HG03342 (cell line): ENCODE data around the gene SASH1.

Experiments used
- ATAC-seq: cut with Tn5 transposase; IDR thresholded peaks from one replicate; pipeline ENCODE4 v1.9.1; 2021; ENCODE audit warnings: mild to moderate bottlenecking, moderate library complexity; ENCODE audit not compliant: unreplicated experiment

Gene SASH1

DNA sequence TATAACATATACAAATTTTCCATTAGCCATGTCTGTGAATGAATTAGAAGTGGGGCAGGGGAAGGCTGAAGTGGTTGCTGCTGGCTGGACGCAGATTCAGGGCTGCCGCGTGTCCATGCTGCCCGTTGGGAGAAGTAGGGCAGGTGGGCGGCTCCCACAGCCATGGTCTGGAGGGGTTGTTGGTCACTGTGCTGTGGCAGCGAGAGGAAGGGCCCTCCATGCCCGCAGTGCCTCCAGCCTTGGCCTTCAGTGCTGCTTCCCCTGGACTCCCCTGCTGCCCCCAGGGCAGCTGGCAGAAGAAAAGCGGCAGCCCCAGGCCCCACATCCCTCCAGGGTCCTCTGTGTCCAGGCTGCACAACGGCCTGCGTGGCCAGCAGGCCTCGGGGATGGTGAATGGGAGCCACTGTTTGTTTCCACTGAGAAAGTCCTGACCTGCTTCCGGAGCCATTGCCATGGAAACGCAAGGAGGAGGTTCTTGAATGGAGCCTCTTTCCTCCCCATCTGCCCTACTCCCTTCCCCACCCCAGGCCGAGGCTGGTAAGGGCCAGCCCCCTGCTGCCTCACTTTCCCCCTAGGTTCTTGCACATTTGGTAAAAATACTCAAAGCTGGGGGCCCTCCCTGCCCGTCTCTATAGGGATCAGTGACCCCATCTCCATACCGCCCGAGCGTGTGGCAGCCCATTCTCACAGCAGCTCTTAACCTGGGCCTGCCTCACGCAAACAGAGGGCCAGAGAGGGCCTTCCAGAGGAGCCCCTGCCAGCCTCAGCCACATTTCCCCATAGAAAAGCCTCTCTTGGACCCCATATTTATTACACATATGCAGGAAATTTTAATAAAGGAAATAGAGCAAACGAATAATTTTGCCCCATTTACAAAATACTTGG, 113.3 kb downstream of the SASH1 start:
- ATAC-seq = no peak

DNA sequence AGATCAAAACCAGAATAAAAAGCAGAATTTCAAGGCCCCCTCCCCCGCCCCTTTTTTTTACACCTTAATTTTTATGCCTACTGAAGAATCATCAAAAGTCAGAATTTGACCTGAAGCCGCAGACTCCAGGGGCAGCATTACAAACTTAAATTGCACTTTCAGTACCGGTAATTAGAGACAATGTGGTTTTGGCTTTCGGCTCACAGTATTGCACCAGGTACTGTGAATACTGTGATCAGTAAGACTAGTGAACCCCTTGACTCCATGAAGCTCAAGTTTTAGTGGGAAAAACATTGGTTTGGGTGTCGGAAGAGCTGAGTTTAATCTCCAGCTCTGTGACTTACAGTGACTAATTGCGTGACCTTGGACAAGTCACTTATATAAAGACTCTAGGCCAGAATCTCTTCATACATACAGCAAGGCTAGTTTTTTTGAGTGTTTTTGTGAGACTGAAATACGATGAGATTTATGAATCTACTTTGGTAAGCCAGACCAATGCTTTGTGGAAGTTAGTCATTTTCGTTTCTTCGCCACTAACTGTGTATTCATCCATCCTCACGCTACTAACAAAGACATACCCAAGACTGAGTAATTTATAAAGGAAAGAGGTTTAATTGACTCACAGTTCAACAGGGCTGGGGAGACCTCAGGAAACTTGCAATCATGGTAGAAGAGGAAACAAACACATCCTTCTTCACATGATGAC, 114.7 kb downstream of the SASH1 start:
- ATAC-seq = no peak

DNA sequence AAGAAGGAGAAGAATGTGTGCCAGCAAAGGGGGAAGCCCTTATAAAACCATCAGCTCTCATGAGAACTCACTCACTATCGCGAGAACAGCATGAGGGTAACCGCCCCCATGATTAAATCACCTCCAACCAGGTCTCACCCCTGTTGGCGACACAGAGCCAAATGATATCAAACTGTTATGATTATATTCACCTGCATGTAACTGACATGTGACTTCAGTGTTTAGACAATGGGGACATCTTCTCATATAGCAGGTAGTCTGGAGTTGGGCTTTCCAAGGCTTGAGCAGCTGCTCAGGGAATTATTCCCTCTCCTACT, 115.2 kb downstream of the SASH1 start:
- ATAC-seq = no peak

DNA sequence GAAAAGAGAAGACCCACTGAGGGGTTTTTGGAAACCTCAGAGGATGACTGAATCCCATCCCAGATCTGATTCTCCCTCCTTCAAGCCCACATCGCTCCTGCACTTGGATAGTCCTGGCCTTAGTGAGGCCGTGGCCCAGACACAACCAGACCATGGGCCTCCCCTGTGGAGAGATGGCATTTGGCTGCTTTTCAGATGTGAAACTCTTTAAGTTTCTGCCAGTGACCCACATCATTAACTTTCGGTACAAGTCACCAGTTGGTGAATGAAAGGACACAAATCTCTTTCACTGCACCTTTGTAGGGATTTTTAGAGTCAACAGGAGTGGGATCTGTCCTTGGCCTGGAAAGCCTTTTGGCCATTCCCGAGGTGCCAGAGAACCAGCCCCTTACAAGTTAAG, 116.6 kb downstream of the SASH1 start:
- no peak for ATAC-seq

DNA sequence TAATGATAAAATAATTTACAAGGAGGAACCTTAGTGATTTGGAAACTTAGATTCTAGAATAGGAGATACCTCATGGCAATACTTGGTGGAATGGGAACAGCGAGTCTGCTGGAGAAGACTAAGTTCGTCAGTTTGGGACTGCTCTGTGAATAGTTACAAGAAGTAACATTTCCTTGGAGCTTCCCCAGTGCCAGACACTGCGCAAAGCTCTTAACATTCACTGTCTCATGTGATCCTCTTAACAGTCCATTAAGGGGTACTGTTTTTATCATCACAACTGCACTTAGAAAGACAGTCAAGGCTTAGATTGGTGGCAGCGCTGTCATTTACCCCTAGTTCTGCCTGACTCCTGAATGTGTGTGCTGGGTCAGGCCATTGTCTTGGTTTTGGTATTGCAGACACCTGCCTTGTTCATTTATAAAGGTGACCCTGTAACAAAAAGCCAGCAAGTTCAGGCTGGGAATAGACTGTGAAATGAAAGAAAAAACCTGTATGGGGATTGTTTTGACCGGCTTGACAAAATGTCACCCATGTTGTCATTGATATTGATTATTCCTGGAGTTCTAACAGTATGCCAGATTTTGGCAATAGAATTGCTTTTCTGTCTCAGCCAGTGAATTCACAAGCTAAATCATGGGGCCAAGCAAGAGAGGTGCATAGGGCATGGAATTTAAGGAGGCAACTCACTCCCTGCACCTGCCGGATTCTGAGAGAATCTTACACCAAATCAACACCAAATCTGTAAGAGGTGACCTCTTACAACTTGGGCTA, 118.4 kb downstream of the SASH1 start:
- no peak for ATAC-seq

DNA sequence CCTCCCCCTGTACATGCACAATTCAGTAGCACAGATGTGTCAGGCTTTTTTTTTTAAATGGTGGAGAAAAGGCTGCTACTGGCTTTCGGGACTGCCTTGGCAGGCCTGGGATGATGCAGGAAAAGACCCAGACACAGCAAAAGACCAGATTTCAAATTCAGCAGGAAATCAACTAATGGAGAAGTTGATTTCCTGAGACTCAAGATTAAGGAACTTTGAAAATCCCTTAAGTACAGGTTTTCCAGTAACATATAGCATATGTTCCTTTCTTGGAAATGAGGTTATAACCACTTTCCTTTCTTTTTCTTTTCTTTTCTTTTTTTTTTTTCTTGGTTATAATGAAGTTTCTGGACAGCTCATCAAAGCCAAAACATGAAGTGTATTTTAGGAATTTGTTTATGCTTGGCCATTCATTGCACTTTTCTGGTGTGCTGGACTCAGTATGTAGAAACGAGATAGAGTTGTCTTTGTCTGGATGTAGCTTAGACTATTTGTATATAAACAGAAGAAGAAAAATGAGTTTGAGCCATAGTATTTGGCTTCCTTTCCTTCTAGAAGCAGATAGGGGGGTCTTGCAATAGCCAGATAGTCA, 119.4 kb downstream of the SASH1 start:
- ATAC-seq = no peak

DNA sequence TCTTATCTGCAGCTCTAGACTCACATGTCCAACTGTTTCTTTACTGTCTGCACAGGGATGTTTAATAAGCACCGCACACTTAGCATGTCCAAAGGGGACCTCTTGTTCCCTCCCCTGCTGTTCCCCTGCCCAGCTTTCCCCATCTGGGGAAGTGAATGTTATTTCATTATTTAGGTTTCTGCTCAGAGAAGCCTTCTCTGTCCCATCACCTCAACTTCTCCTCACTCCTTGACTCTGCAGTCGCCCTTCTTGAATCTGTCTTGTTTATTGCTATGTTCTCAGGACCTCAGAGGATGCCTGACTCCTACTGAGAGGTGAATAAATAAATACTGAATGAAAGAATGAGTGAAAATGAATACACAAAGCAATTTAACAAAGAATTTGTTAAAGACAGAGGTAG, 121.0 kb downstream of the SASH1 start:
- no peak for ATAC-seq

DNA sequence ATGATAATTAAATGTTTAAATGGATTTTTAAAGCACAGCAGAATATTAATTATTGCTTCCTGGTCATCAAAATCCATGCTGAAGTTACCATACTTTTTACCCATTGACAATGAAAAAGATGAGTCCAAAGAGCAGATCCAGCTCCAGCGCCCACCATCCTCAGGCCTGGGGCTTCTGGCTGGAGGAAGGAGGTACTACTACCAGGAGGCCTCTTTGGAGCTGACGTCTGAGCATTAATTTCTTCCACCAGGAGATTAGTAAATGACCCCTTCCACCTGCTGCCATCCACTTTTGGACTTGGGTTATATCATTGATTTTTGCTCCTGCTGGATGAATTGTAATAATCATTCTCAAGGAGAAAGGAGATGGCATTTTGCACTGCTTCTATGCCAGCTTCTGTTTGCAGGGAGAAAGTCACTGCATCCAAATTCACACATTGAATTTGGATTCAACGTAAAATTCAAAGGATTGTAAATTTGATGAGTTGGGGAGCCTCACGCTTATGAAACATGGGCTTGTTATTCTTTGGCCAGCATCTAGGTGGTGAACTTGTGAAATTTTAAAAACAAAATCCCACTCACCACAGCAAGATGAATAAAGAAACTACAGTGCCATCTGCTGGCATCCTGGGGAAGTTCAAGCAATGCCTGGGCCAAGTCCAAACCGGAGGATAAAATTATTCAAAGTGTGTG, 121.8 kb downstream of the SASH1 start:
- ATAC-seq = peak; percentile 90

DNA sequence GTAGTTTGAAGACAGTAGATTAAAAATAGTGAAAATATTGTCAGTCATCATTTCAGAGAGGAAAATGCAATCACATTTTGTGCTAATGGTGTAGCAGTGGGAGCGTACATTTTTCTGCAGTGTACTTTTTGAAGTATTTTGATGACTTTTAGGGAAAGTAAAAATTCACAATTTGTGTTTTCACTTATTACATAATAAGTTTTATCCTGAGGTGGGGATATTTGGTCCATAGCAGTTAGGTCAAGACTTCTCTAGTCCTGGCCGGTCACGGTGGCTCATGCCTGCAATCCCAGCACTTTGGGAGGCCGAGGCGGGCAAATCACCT, 122.3 kb downstream of the SASH1 start:
- ATAC-seq = no peak

DNA sequence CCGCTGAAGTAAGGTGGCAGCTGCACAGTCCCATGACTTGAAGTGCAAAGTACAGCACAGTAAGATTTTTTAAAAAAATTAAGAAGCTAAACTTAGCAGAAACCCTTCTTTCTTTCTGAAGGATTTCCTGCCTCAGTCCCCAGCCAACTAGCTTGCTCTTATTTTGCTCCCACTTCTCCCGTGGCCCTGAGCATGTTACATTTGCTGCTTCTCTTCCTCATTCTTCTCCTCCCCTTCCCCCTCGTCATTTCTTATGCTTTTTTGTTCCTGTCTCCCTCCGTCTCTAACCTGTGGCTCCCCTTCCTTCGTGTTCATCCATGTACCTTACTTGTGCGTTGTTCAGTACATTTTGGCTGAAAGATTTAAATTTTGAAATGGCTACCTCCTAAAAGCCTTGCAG, 123.0 kb downstream of the SASH1 start:
- no peak for ATAC-seq

DNA sequence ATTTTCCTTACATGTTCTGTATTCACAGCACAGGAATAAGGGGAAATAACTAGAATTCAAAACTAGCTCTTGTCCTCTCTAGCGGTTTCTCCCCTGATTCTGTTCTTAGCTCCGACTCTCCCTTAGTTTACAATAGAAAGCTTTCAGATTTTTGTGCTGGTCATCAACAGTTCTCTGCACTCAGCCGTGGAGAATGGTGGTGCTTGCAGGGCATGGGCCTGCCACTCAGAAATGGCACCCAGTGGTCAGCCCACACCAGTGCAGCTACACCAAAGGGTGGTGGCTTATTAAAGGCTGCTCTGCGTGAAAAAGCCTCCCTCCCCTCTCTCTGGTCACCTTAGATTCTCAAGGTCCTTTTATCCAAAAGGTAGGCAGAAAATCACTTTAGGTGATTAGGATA, 123.5 kb downstream of the SASH1 start:
- no peak for ATAC-seq

DNA sequence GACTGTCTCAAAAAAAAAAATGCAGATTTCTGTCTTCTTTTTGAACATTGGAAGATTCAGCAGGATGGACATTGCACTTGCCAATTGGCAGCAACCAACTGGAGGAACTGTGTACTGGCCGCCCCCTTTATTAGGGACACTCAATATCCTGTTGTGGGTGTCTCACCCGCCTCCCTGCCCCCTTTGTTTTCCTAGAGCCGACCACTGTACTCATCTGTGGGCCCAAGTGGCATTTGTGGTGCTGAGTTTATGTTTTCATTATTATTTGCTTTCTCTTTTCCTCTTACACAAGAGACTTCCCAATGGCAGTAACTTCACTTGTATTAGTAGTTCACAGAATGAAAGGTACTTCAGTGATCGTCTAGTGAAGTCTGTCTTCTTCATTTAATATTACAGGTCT, 125.3 kb downstream of the SASH1 start:
- ATAC-seq = no peak

DNA sequence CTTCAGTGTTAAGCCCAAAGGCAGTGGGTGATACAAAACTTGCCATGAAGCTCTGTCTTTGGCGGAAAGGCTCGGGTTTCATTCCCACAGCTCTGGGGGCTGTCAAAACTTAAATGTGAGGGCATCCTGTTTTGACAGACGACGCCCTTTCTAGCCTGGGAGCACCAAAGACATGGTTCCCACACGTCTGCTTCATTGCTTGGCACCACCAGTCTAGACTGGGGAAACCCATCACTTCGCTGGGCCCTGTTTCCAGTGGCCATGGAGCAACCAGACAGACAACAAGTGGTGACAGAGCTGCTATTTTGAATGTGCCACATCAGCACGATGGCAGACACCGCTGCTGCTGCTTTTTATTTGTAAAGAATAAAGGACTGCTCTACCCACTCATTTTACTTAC, 127.5 kb downstream of the SASH1 start:
- ATAC-seq = no peak

DNA sequence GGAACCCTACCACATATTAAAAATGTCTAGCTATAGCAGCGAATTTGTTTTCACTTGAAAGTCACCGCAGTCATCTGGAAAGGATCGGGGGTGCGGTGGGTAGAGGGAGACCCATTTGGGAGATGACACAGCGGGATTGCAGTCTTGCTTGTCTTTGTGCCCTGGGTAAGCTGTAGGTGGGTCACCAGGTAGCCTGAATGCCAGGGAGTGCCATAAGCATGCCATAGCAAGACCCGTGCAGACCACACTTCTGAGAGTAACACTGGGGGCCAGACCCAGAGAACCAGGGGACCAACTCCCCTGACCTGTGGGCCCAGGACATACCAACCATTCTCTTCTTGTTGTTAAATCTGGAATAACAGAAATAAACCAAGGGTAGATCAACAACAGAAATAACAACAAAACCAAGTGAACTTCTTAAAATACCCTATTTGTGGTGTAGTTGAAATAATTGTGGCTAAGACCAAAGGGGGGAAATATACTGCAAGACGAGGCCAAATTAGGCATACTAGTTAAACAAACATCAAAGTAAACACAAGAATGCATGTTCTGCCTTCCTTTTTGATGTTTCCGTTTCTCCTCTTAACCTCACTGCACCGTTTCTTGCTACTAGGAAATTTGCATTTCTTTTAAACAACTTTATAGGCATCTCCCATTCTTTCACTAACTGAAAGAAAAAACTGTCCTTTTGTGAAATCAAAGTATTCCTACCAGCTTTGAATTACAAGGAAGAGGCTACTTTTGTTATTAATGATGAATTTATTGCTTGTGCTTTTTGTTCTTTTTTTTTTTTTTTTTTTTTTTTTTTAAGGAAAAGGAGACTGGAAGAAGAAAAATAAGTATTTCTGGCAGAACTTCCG, 128.2 kb downstream of the SASH1 start:
- no peak for ATAC-seq

DNA sequence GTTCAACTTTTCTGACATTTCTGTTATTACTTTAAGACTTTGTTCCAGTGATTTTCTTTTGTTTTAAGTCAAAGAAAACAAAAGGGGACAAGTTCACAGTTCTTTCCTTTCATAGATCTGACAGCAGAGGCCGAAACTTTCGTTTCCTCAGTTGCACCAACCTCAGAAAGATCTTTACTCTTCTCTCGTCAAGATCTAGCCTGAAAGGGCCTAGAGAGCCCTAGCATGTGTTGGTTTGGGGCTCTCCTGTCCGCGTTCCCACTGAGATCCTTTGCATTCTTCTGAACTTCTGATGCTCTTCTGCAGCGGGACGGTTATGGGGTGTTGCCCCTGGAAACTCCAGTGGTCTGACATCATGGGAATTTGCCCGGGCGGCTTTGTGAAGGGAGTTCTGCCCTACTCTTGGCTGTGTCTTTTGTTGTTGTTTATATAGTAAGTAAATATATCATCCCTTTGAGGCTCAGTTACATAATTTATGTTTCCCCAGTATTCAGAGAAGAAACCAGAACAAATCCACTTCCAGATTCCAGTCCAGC, 129.1 kb downstream of the SASH1 start:
- no peak for ATAC-seq

DNA sequence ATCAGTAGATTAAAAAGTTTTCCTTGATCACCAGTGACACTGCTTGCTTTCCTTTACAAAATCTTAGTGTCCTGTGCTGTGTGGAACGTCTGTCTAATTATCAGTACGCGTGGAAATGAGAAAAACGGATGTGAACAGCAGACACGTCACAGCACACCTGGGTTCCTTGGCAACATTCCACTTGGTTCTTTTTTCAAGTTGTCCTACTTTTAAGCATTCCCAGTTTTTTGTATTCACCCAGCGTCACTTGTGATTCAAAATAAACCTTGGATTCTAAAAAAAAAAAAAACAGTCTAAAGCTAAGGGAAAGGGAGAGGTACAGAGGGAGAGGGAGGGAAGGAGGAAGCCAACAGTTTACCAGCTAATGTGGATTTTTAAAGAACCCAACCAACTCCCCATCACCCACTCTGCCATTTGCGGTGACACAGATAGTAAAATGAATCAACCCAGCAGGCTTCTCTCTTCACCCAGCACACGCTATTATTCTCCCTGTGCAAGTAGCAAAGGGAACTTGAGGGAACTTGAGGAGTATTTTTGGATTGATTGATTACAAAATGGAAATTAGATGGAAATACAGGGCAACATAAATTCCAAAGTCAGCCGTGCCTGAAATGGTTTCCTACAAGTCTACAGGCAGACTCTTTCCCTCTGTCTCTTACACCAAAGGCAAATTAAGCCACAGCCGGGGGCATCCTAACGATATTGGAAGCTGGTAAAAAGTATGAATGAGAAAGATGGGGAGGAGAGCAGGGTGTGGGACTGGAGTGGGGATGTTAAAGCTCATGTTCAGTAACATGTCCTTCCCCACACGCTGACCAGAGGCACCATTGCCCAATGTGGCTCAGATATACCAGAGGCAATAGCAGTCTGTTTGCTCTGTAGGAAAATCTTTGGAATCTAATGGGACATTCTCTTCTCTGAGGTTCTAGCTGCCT, 129.8 kb downstream of the SASH1 start:
- ATAC-seq = no peak

DNA sequence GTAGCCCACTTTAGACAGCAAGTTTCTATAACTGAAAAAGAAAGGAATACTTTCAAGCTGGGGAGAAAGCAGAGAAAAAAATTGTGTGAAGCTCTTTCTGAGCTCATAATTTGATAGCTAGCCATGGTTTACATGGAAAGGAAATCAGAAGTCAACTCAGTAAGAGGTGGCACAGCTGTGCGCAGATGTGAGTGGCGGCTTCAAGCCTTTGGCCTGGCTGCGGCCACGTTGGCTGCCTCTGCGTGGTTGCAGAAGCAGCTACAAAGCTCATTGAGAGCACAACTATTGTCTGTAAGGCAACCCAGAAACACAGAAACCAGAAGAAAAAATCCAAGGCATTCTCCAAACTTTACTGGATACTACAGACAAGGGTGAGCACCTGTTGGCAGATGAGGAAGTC, 136.9 kb downstream of the SASH1 start:
- ATAC-seq = no peak

DNA sequence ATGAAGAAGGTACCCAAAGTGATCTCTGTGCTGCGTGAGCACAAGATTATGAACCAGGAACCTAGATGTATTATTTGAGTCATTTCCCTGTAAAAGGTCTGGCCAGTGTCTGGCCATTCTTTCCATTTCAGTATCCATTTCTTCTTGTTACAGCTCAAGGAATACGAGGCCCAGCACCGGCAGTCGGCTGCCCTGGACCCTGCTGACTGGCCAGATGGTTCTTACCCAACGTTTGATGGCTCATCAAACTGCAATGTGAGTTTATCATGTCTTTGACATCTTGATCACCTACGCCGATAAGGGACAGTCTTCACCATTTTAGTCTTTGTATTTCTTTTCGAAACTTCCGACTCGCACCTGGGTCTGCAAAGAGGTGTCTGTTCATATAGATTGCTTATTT, 144.8 kb downstream of the SASH1 start:
- no peak for ATAC-seq
